ENCODE data around the gene TSPAN32. TPM values are rescaled to one million over a fixed set of nuclear protein-coding genes. Genes with fewer than 3 reads are reported as not detected.

Gene TSPAN32
- total and polyA plus RNA-seq, 10 of the 15 experiments (the other 5 are each of a cell fraction or from before 2014, with no cell fraction given) = 0.08 TPM; not detected in 9

DNA sequence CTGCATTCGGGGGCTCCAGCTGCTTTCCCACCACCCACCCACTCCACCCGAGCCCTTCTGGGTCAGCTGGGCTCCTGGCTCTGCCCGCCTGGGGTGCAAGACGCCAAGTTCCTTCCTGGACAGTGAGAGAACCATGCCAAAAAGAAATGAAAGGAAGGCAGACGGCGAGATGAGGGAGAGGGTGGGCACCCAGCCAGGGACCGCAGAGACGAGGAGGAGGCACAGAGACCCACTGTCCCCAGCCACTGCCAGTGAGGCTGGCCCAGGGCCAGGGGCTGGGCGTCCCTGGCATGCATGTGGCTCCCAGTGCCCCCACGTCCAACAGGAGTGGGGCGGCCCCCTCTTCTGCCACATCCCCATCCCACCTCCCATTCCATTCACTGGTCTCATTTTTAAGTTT lies 64.5 kb downstream of the TSPAN32 start (continued):
- TF ChIP-seq KAT2A (conservative IDR thresholded peaks at IDR 0.05; ENCODE audit: control insufficient read depth, low read depth, low read length) = no peak
- no peak for TF ChIP-seq ZNF24 (IDR thresholded peaks at IDR 0.05)
- no peak for TF ChIP-seq MYC (IDR thresholded peaks at IDR 0.05; ENCODE audit: insufficient read depth, insufficient read length, insufficient replicate concordance, low read length, severe bottlenecking)
- TF ChIP-seq, protein P1, sequence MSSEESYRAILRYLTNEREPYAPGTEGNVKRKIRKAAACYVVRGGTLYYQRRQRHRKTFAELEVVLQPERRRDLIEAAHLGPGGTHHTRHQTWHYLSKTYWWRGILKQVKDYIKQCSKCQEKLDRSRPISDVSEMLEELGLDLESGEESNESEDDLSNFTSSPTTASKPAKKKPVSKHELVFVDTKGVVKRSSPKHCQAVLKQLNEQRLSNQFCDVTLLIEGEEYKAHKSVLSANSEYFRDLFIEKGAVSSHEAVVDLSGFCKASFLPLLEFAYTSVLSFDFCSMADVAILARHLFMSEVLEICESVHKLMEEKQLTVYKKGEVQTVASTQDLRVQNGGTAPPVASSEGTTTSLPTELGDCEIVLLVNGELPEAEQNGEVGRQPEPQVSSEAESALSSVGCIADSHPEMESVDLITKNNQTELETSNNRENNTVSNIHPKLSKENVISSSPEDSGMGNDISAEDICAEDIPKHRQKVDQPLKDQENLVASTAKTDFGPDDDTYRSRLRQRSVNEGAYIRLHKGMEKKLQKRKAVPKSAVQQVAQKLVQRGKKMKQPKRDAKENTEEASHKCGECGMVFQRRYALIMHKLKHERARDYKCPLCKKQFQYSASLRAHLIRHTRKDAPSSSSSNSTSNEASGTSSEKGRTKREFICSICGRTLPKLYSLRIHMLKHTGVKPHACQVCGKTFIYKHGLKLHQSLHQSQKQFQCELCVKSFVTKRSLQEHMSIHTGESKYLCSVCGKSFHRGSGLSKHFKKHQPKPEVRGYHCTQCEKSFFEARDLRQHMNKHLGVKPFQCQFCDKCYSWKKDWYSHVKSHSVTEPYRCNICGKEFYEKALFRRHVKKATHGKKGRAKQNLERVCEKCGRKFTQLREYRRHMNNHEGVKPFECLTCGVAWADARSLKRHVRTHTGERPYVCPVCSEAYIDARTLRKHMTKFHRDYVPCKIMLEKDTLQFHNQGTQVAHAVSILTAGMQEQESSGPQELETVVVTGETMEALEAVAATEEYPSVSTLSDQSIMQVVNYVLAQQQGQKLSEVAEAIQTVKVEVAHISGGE (CRISPR knock-in tag; IDR thresholded peaks at IDR 0.05) = no peak
- TF ChIP-seq SMARCA5 (IDR thresholded peaks at IDR 0.05) = no peak
- no peak for TF ChIP-seq ZNF217 (IDR thresholded peaks at IDR 0.05)
- no peak for TF ChIP-seq POU2F2 (IDR thresholded peaks at IDR 0.05; ENCODE audit: borderline replicate concordance, low read depth, low read length)
- no peak for TF ChIP-seq ZNF622 (IDR thresholded peaks at IDR 0.05)
- TF ChIP-seq JUNB (IDR thresholded peaks at IDR 0.05) = no peak
- TF ChIP-seq, protein P2, sequence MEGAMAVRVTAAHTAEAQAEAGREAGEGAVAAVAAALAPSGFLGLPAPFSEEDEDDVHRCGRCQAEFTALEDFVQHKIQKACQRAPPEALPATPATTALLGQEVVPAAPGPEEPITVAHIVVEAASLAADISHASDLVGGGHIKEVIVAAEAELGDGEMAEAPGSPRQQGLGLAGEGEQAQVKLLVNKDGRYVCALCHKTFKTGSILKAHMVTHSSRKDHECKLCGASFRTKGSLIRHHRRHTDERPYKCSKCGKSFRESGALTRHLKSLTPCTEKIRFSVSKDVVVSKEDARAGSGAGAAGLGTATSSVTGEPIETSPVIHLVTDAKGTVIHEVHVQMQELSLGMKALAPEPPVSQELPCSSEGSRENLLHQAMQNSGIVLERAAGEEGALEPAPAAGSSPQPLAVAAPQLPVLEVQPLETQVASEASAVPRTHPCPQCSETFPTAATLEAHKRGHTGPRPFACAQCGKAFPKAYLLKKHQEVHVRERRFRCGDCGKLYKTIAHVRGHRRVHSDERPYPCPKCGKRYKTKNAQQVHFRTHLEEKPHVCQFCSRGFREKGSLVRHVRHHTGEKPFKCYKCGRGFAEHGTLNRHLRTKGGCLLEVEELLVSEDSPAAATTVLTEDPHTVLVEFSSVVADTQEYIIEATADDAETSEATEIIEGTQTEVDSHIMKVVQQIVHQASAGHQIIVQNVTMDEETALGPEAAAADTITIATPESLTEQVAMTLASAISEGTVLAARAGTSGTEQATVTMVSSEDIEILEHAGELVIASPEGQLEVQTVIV (IDR thresholded peaks at IDR 0.05; ENCODE audit: borderline replicate concordance, partially characterized antibody) = no peak
- TF ChIP-seq STAT1 (conservative IDR thresholded peaks at IDR 0.05) = no peak
- no peak for TF ChIP-seq TCF7 (IDR thresholded peaks at IDR 0.05; ENCODE audit: borderline replicate concordance)
- TF ChIP-seq, protein P3, sequence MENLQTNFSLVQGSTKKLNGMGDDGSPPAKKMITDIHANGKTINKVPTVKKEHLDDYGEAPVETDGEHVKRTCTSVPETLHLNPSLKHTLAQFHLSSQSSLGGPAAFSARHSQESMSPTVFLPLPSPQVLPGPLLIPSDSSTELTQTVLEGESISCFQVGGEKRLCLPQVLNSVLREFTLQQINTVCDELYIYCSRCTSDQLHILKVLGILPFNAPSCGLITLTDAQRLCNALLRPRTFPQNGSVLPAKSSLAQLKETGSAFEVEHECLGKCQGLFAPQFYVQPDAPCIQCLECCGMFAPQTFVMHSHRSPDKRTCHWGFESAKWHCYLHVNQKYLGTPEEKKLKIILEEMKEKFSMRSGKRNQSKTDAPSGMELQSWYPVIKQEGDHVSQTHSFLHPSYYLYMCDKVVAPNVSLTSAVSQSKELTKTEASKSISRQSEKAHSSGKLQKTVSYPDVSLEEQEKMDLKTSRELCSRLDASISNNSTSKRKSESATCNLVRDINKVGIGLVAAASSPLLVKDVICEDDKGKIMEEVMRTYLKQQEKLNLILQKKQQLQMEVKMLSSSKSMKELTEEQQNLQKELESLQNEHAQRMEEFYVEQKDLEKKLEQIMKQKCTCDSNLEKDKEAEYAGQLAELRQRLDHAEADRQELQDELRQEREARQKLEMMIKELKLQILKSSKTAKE (IDR thresholded peaks at IDR 0.05; ENCODE audit: low read depth, poor library complexity, severe bottlenecking) = no peak
- no peak for TF ChIP-seq BMI1 (IDR thresholded peaks at IDR 0.05; ENCODE audit: borderline replicate concordance)

Data from GM12878 (cell line).